A549 treated with DMSO at 1 μM for 4 hours (cell line): Measurements from ENCODE around the gene CBLN2. TPM values are rescaled to one million over a fixed set of nuclear protein-coding genes. Genes with fewer than 3 reads are reported as not detected.

ENCODE experiments used
- total RNA-seq: library from RNA; stranded (reverse); fragments of 200-300 nt; extraction: Qiagen RNA extraction; gene quantifications from 5 replicates; pipeline ENCODE4 v1.2.3, GENCODE V29; 2022; ENCODE audit warnings: low read depth

The CBLN2 gene
- 0.06 to 0.21 TPM (median 0.14 TPM) in 4 of 5 replicates, not detected in the other for total RNA-seq

DNA sequence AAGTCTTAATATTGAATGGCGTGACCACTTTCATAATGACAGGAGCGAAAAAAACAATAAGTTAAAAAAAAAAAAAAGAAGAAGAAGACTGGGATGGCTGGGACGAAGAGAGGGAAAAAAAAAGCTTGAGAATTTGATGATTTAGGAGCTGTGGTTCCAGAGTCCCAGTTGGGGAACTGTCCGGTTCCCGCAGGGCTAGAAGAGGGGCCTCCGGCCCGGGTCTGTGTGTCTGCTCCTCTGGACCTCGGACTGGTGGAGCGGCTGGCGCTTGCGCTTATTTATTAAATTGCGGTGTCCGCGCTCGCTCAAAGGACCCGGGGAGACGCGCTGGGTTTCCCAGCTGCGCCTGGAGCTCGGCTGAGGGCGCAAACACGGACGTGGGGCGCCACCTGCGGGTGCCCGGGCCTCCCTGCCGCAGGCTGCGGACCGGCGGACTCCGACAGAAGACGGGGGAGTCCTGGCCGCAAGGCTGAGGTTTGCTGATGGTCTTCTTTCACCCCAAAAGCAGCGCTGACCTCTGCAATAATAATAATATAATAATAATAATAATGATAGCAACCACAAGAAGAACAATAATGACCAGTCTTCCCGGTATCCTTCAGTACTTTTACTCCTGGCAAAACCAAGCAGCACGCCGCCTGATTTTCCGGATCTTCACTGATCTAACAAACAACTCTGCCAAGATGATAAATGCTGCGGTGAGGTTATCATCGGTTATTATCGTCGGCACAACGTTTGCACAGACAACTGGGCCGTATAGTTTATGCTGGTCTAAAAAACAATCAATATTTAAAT is at the start of gene CBLN2:
Gene CBLN2 (minus strand): TSS at position 251 of the 795 bp plus-strand sequence. CDS start 2,182 bp downstream, outside the sequence.

